Endothelial cell (in vitro differentiated cells): ENCODE results near the gene EP400. TPM values are rescaled to one million over a fixed set of nuclear protein-coding genes. Genes with fewer than 3 reads are reported as not detected.

Experiments used
- DNase-seq: peaks from one replicate; pipeline ENCODE4 v3.0.0; 2021; ENCODE audit warnings: low spot score
- H3K27ac Mint-ChIP-seq: one replicate; pipeline ENCODE4 v1.8.0; 2021; ENCODE audit warnings: mixed read lengths, inconsistent platforms; ENCODE audit not compliant: unreplicated experiment
- H3K27me3 Mint-ChIP-seq: one replicate; pipeline ENCODE4 v1.8.0; 2021; ENCODE audit warnings: mild to moderate bottlenecking, moderate library complexity, mixed read lengths, inconsistent platforms; ENCODE audit not compliant: unreplicated experiment
- H3K36me3 Mint-ChIP-seq: one replicate; pipeline ENCODE4 v1.8.0; 2021; ENCODE audit warnings: mild to moderate bottlenecking, low read depth, mixed read lengths, inconsistent platforms; ENCODE audit not compliant: unreplicated experiment
- H3K4me1 Mint-ChIP-seq: one replicate; pipeline ENCODE4 v1.8.0; 2021; ENCODE audit warnings: mild to moderate bottlenecking, mixed read lengths, inconsistent platforms; ENCODE audit not compliant: unreplicated experiment
- H3K4me3 Mint-ChIP-seq: one replicate; pipeline ENCODE4 v1.8.0; 2021; ENCODE audit warnings: mild to moderate bottlenecking, mixed read lengths, inconsistent platforms; ENCODE audit not compliant: unreplicated experiment
- H3K9me3 Mint-ChIP-seq: one replicate; pipeline ENCODE4 v1.8.0; 2021; ENCODE audit warnings: mixed read lengths, inconsistent platforms; ENCODE audit not compliant: unreplicated experiment
- total RNA-seq: library from RNA; stranded (reverse); fragmentation: NEBNext Ultra II Directional; extraction: Animal tissue kit (Norgen Biotek cat#: 25700); gene quantifications from one replicate; pipeline ENCODE4 v1.2.1, GENCODE V29; 2021; ENCODE audit not compliant: unreplicated experiment
- TF ChIP-seq, protein P1 (sequence below): fragments of 200-600 bp; sonication (generic); IDR thresholded peaks from one replicate; pipeline ENCODE4 v1.5.0; 2021; ENCODE audit warnings: antibody characterized with exemption; ENCODE audit not compliant: unreplicated experiment

The EP400 gene
- total RNA-seq, 1 donor from 2014 or later: 66.2 TPM

- no peak overlapping the region for H3K4me3 Mint-ChIP-seq
- no peaks in the 10 kb centered on the region for H3K9me3 Mint-ChIP-seq
- H3K27ac Mint-ChIP-seq: no peak overlapping the region
- H3K27me3 Mint-ChIP-seq: peaks cover 10% of the 10 kb centered on the region
- no peak for DNase-seq
- TF ChIP-seq, protein P1, sequence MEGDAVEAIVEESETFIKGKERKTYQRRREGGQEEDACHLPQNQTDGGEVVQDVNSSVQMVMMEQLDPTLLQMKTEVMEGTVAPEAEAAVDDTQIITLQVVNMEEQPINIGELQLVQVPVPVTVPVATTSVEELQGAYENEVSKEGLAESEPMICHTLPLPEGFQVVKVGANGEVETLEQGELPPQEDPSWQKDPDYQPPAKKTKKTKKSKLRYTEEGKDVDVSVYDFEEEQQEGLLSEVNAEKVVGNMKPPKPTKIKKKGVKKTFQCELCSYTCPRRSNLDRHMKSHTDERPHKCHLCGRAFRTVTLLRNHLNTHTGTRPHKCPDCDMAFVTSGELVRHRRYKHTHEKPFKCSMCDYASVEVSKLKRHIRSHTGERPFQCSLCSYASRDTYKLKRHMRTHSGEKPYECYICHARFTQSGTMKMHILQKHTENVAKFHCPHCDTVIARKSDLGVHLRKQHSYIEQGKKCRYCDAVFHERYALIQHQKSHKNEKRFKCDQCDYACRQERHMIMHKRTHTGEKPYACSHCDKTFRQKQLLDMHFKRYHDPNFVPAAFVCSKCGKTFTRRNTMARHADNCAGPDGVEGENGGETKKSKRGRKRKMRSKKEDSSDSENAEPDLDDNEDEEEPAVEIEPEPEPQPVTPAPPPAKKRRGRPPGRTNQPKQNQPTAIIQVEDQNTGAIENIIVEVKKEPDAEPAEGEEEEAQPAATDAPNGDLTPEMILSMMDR: no peak
- peaks cover 35% of the 10 kb centered on the region for H3K4me1 Mint-ChIP-seq
- H3K36me3 Mint-ChIP-seq: peaks cover 46% of the 10 kb centered on the region
Measured at GRCh38 chr12:132068250-132068649, 118.5 kb downstream of the EP400 start.

DNA sequence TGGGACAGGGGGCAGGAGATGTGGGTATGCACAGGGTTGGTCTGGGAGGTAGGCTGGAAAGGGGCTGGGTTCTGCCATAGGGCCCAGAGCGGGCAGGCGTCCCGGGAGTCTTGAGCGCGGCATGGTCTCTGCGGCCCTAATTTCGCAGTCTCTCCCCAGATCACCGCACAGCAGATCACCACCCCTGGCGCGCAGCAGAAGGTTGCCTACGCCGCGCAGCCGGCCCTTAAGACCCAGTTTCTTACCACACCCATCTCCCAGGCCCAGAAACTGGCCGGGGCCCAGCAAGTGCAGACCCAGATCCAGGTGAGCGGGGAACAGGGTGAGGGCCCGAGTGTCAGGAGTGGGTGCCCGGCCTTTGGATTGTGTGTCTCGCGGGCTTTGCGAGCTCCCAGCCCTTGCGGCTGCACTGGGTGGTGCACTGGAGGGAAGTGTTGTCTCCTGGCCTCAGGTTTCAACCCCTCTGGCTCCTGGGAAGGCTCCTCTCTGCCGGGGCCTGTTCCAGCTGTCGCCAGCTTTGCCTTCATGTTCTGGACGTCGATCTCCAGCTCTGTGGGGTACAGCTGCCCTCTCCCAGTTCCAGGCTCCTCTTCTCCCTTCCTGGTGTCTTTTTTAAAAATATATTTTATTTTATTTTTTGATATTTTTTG is 119.7 kb downstream of the EP400 start:
- Mint-ChIP-seq H3K9me3 (peaks cover 4% of the 10 kb centered on the region), H3K4me1 (peaks cover 34% of the 10 kb centered on the region), H3K4me3 (no peak overlapping the region), H3K27ac (no peak overlapping the region), H3K27me3 (peaks cover 7% of the 10 kb centered on the region), H3K36me3 (peaks cover 48% of the 10 kb centered on the region)
- TF ChIP-seq, protein P1: no peak
- no peak for DNase-seq

GRCh38 chr12:132070298-132070697 is 120.6 kb downstream of the EP400 start:
- Mint-ChIP-seq H3K9me3 (peaks cover 5% of the 10 kb centered on the region), H3K27me3 (peaks cover 6% of the 10 kb centered on the region), H3K27ac (peak overlapping the region; percentile 33), H3K36me3 (peaks cover 50% of the 10 kb centered on the region), H3K4me1 (peaks cover 35% of the 10 kb centered on the region), H3K4me3 (no peak overlapping the region)
- no peak for DNase-seq
- TF ChIP-seq, protein P1: no peak

DNA sequence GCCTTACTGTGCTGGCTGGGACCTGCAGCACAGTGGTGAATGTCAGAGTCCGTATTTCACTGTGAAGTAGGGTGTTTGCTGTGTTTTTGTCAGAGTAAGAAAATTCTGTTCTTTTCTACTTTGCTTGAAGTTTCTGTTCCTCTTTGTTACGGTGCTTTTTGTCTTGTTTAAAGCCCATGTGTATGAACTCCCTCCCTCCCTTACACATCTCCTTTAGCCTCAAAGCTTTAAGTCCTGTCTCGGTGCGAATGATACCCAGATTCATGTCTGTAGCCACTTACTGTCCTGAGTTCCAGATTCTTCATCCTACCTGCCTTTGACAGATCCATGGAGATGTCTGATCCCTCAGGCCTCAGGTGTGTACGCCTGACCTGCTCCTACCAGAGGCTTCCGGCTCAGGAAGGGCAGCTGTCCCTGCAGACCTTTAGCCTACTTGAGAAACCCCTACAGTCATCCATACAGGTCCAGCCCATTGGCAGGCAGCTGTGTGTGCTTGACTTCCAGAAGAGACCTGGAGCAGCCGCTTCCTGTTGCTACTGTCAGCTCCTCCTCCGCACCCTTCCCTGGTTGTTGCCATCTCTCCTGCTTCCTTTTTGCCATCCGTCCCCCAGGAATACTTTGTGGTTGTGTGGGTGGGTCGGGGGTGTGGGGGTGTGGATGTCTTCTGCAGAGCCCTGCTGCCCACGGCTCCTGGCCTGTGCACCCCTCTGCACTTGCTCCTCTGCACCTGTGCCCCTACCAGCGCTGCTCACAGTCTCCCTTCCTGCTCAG is 121.5 kb downstream of the EP400 start:
- no peak for DNase-seq
- H3K36me3 Mint-ChIP-seq: peaks cover 56% of the 10 kb centered on the region
- H3K4me1 Mint-ChIP-seq: peaks cover 30% of the 10 kb centered on the region
- H3K9me3 Mint-ChIP-seq: peaks cover 5% of the 10 kb centered on the region
- TF ChIP-seq, protein P1: no peak
- no peak overlapping the region for H3K27ac Mint-ChIP-seq
- H3K4me3 Mint-ChIP-seq: peak overlapping the region; percentile 24
- H3K27me3 Mint-ChIP-seq: peaks cover 6% of the 10 kb centered on the region
